ENCODE data around the gene CCDC187.
"Not testable (repeated sequence)": the region's sequence is repeated elsewhere in the genome, so short reads cannot be mapped to it uniquely, and the experiment has no call there.

The CCDC187 gene

DNA sequence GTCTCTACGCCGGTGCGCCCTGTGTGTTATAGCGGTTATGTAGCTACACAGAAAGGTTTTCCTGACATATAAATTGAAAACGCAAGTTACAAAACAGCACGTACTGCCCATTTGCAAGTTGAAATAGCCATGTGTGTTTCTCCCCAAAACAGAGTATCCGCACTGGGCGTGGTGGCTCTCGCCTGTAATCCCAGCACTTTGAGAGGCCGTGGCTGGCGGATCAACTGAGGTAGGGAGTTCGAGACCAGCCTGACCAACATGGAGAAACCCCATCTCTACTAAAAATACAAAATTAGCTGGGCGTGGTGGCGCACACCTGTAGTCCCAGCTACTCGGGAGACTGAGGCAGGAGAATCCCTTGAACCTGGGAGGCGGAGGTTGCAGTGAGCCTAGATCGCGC lies 37.3 kb downstream of the CCDC187 start:
- not testable (repeated sequence) for DNase-seq (ENCODE audit: low read depth)

DNA sequence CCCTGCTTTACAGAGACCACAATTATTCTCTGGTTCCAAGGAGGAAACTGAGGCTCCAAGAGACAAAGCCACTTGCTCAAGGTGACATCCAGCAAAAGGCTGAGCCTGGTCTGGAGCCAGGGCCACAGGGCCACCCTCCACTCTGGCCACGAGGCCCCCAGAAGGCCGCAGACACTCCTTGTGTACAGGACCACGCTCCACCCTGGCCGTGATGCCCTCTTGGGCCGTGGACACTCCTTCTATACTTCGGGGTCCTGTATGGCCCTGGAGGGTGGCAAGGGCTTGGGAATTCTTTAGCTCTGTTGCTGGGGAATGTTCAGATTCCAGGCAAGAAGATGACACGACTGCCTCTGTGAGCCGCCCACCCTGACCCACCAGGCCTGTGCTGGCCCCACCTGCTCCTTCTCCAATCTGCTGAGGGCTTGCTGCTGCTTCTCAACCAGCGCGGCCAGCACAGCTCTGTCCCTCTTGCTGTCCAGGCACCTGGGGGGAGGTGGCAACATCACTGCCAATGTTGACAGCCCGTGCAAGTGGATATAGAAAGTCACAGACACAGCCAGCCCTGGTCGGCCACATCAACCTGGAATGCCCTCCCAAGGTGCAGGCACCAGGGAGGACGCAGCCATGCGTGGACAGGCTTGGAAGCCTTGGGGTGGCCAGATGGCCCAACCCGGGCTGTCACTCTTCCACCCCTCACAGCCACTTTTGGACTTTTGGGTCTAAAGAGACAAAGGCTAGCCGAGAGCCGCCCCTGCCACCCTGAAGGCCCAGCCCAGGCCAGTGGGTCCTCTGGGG lies 38.1 kb downstream of the CCDC187 start:
- DNase-seq (ENCODE audit: low read depth), result no peak

DNA sequence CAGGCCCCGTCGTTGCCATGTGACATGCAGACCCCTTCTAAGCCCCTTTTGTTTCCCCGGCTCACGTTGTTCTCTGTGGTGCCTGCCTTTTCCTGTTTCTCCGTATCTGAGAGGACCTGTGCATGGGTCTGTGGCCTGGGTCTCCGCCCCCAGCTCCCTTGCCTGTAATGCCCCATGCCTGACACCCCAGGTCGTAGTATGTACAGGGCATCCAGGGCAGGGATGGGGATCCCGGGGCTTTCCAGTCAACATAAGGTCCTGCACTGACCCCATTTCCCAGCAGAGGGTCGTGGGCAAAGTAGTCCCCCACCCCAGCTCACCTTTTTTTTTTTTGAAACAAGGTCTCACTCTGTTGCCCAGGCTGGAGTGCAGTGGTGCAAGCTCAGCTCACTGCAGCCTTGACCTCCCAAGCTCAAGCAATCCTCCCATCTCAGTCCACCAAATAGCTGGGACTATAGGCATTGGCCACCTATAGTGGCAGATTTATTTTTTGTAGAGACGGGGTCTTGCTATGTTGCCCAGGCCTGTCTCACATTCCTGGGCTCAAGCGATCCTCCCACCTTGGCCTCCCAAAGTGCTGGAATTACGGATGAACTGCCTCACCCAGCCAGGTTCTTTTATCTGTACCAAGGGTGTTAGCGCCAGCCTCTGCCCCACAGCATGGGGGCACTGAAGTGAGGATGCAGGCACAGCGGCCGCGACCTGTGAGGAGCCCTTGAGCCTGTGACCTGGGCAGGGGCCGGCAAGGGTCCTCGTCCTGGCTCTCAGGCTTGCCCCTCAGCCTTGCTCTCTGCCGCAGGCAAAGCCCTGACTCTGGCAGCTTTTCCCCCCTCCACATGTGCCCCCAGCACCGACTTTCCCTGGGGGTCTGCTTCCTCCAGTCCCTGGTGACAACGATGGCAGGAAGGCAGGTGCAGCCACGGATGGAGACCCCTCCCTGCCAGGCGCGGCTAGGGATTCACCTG lies 39.2 kb downstream of the CCDC187 start:
- DNase-seq (ENCODE audit: low read depth), result no peak

DNA sequence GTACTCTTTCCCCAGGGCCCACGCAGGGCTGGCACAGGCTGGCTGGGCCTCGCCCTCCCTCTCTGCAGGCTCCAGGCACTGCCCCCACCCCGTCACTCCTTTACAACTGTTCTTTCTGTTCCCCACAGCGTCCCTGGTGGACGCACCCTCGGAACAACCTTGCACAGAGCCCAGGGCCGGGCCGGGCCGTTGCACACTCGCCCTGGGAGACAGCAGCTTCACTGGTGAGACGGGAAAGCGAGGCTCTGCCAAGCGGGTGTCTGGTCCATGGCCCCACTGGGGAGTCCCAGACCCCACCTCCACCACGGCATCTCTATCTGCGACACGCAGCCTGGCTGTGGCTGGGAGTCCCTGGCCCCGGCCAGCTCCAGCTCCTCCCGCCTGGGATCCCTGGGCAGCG lies 39.9 kb downstream of the CCDC187 start:
- no peak for DNase-seq (ENCODE audit: low read depth)

DNA sequence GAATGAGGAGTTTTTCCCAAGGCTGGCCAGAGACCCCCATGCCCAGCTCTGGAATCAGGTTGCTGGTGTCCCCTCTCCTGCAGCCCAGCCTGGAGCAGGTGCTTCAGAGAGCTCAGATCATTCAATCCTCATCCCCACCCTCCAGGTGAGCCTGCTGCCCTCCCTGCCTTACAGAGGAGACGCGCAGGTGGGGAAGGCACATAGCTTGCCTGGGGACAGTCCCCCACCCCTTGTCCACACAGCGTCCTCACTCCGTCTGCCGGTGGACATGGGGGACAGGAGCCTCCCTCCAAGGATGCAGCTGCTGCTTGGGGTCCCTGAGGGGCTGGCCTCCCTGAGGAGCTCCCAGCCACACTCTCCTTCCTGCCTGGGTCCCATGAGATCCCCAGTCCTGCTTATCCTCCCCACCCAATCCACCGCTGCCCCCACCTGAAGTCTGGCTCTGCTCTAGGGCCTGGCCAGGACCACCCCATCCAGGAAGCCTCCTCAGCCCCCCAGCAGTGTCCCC lies 41.2 kb downstream of the CCDC187 start:
- no peak for DNase-seq (ENCODE audit: low read depth)

DNA sequence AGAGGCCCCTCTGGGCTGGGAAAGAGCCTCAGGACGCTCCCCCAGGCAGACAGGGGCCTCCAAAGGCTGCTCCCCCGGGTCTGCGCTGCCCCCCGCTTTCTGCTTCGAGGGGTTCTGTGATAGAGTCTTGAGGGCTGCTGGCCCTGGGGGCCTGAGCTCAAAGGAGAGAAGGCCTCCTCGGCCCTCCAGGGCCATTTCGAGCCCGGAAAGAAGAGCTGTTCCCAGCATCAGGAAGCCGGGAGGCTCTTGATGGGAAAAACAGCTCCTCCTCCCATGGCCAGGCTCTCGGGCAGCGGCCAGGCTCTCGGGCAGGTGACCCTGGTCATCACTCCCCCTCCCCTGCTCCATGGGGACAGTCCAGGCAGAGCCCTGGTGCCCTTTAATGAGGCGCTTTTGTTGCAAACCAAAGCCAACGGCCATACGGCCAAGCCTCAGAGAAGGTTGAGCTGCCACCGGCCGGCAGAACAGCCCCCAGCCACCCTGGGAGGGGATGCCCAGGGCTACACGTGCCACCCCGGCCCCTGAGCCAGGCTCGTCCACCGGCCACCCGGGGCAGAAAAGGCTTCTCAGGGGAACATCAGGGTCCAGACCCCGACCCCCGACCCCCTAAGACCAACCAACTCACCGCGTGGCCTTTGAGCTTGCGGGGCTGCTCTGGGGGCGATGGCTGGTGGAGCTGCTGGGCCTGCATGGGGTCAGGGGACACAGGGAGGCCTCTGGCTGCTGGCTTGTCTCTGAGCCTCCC lies 42.0 kb downstream of the CCDC187 start:
- no peak for DNase-seq (ENCODE audit: low read depth)

DNA sequence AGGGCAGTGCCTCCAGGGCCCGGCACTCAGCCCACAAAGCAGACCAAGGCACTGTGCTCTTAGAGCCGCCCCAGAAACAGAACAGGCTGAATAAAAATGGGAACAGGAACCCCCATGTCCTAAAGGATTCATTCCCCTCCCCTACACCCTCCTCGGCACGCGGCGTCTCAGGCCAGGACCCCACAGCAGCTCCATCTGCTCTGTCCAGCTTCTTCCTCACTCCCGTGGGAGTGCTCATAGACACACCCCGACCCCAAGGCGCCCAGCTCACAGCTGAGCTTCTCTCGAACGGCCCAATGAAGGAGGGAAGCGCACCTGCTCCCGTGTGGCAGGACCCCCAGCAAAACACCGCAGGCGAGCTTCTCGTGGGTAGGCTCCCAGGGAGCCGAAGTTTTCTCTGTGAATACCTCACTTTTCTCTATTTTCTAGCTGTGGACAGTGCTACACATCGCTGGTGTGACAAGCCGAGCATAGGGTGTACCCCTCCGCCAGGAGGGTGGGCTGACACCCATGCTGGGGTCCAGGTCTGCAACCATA lies 42.9 kb downstream of the CCDC187 start:
- no peak for DNase-seq (ENCODE audit: low read depth)

DNA sequence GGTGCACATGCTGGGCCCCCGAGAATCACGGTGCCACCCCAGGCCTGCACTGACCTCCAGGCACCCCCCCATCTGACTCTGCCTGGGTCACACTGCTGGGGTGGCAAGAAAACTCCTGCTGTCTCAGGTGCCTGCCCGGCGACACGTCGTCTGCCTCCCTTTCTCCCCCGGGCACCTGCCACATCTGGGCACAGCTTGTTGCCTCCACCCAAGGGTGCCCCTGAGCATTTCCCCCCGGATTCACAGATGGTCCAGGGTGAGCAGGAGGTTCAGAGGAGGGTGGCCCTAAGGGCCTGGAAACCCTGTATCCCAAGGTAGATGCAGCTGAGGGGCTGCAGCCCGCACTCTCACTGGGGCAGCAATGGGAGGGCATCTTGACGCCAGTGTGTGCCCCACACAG lies 43.4 kb downstream of the CCDC187 start:
- DNase-seq (ENCODE audit: low read depth), result no peak

DNA sequence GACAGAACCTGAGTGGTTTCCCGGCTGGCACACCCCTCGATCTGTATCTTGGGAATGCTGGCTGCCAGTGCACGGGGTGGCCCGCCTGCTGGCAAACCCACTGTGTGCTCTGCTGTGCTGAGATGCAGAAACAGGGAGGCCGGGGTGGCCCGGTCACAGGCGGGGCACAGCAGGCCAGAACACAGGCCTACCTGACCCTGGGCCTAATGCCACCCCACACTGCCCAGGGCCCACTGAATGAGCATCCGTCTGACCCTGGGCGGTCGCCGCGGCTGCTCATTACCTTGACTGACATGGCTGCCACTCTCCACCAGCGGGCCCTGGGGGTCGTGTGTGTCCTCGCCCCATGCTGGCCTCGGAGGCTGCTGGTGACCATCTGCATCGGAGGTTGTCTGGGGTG lies 44.1 kb downstream of the CCDC187 start:
- DNase-seq (ENCODE audit: low read depth), result no peak

DNA sequence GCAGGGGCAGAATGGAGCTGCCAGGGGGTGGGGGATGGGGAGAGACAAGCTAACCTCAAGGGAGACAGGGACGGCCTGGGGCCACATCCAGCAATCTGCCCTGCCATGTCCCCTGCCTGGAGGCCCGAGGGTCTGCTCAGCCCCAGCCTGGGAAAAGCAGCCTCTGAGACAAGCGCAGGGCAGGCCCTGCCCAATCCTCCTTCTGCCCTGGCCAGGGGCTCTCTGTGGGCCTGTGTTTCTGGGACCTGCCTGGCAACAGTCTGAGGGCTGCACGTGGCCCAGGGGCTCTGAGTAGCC lies 44.4 kb downstream of the CCDC187 start:
- DNase-seq (ENCODE audit: low read depth), result no peak

DNA sequence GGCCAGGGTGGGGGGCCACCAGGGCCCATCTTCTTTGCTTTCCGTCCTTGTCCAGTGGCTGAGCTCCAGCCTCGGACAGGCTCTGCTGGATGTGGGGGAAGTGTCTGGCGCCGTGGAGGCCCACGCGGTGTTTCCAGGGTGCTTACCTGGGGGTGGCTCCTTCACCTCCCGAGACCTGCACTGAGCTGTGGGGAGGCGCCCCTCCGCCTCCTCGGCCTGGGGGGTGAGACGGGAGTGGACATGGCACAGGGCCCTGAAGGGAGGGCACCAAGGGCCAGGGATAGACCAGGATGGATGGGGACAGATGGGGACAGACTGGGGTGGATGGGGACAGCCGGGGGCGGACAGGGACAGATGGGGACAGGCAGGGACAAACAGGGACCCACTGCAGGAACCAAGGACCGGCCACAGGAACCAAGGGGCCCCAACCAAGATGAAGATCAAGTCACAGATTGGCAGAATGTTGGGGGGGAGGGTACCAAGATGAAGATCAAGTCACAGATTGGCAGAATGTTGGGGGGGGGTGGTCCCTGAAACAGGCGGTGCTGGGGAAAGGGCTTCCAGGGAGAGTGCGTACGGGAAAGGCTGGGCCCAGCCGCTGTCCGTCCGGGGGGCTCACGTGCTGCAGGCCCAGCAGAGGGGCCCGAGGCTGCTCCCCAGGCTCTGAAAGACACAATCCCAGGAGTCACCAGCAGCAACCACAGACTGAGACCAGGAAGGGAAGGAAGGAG lies 44.9 kb downstream of the CCDC187 start:
- no peak for DNase-seq (ENCODE audit: low read depth)

DNA sequence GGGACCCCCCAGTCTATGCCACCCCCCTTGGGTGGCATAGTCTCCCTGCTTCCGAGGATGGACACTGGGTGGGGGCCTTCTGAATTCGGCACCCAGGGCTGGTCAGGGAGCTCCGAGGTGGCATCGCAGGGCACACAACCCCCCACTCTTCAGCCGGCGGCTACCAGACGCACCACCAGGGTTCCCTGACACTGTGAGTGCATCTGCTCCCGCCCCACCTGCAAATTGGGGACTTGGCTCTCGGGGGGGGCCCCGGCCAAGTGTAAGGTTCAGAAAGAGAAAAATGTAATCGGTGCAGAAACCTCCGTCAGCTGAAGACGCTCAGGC lies 45.6 kb downstream of the CCDC187 start:
- DNase-seq (ENCODE audit: low read depth), result no peak

DNA sequence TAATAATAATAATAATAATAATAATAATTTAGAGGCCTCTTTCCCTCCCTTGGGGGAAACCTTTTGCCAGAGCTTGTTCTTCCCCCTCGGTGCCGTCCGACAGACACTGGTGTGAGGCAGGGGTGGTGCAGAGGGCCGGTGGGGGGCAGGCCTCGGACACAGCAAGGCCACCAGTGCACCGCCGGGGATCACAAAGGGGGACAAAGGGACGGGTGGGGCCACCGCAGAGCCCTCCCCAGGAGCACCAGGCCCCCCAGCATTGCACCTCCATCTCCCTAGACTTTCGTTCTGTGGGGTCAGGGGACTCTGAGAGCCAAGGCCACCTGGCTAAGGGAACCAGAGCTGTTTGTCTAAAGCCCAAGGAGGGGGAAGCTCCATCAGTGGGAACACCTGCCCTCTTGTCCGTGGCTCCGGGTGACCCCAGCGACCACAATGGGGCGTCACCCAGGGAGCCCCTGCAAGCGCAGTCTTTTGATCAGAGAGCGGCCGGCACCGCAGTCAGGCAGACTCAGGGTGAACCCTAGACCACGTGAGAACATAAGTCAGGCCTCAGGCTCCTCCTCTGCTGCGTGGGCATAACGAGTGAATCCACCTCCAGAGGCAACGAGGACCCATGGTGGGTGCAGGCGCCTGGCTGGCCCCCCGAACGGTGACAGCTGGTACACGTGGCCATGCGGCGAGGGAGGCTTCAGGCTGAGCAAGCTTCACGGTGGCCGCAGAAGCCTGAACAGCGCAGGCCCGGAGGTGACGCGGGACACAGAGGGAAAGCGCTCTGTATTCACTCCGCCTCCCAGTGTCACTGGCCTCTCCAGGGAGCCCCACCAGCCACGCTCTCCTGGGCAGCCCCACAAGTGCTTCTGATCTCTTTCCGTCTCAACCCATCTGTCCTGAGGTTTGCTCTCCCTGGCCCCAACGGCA lies 46.3 kb downstream of the CCDC187 start:
- no peak for DNase-seq (ENCODE audit: low read depth)

DNA sequence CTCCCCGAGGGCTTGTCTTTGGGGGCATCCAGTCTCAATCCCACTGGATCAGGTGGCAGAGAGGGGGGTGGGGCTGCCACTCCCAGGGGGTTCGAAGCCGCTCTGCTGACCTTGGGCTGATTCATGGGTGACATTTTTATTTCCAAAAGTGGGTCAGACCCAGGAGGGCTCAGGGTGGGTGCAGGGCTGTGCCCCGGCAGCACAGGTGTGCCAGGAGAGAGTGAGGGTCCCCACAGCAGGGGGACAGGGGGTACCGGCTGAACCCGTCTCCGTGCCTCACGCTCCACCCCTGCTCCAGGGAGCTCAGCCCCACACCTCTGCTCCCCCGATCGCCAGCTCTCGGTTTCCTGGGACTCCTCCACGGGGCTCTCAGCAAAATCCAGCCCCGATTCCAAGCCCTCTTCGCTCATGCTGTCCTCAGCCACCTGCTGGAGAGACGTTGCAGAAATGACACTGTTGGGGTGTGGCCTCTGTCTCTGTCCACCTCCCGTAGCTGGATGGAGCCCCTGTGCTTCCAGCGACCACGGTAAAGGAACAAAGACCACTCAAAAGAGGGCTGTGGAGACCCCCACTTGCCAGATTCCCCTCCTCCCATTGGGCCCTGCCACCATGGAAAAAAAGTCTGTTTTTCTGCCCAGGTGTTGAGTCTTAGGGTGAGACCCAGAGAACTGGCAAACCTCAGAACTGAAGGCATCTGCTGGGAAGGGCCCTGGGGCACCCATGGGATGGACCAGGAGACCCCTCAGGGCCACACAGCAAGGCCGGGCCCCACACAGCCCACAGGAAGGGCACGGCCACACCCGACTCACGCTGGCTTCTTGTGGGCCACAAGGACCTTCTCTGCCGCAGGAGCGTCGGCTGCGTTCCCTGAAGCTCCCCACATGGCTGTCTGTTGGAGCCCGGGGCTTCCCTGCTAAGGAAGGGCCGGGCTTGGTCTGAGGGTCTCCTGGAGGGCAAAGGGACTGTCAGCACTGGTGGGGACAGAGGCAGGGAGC lies 47.7 kb downstream of the CCDC187 start:
- no peak for DNase-seq (ENCODE audit: low read depth)

DNA sequence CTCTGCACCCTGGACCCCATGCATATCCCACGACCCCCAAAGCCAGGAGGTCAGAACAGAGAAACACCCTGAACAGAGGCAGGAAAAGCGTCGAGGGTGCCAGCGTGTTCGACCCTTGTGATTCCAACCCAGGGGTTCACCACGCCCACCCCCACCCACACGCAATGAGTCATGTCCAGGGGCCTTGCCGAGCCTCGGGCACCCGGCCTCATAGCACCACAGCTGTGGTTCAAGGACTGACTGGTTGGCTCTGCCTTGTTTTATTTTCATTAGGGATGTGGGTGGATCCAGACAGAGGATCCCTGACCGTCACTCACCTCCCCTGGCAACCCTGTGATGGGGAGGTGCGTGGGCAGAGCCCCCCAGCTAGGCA lies 48.7 kb downstream of the CCDC187 start:
- DNase-seq (ENCODE audit: low read depth), result no peak

DNA sequence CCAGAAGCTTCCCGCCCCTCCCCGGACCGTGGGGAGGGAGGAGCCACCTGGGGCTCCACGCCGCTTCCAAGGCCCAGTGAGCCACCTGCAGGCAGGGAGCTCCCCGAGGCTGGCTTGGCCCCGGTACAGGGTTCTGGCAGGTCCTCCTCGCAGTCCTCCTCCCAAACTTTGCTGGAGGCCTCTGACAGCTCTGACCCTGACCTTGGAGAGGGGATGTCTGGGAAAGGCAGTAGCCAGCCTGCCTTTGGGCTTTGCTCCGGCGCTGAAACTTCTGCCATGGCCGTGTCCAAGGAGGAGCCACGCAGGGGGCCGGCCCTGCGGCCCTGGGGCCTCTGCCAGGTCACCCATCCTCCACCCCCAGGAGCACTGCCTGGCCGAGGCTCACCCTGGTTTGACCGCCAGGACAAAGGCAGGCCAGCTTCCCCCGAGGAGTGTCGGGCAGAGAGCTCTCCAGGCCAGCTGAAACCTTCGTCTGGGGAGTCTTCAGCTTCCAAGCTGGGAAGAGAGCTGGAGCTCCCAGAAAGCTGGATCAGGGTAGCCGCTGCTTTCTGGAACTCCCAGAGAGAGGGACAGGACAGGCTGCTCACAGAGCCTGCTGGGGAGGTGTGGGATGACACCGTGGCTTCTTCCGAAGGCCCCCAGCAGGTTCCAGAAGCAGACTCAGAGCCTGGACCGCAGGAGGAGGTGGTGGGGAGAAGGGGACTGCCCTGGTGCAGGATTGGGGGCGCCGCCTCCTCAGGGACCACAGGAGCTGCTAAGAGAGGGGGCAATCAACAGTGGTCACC lies 49.3 kb downstream of the CCDC187 start:
- DNase-seq (ENCODE audit: low read depth), result no peak

DNA sequence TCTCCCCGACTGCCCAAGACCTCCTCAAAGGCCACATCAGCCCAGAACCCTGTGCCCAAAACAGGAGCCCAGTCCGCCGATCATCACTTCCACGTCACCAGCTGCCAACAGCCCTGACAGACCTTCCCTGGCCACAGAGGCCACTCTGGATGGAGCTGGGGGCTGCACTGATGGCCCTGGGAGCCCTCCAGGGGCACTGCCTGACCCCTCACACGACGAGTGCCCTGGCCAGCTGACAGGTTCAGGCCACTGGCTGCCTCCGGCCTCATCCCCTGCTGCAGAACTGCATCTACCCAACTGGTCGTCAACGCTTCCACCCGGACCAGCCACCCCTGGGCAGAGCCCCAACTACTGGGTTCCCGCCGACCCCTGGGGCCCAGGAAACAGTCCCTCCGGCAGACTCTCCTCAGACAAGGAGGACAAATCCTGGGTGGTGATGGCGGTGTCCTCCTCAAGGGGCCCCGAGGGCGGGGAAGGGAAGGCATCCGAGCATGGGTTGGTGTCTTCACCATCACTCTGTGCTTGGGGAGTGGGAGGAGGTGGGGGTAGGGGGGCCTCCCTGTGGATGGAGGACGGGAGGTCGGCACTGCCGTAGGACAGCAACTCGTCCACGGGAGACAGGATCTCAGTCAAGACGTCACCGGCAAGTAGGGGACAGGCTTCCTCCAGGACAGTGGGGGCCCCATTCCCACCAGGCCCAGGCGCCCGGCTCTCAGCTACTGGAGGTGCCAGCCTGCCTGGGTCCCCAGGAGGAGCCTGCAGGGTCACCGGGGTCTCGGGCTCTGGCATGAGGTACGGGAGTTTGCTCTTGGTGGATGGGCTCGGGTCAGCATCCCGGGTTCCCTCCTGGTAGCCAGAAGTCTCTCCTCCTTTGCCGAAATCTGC lies 50.4 kb downstream of the CCDC187 start:
- no peak for DNase-seq (ENCODE audit: low read depth)

DNA sequence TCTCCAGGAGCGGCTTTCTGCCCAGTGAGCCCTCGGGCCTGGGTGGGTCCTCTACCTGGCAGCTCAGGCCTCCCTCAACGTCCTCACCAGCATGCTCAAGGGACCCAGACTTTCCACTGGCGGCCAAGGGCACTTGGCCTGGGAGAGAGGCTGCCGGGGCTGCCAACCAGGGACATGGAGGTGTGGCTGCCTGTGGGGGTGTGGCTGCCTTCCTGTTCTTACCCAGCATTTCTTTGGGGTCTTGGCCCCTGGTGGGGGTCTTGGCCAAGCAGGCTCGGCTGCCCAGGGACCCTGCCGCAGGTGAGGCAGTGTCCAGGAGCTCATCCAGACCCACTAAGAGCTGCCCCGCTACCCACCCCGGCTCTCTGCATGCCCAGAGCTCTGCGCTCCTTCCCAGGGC lies 51.0 kb downstream of the CCDC187 start:
- no peak for DNase-seq (ENCODE audit: low read depth)
